ENCODE results near the gene SLCO2A1. TPM values are rescaled to one million over a fixed set of nuclear protein-coding genes. Genes with fewer than 3 reads are reported as not detected.

The SLCO2A1 gene
- polyA plus RNA-seq, 6 donors from 2014 or later, result not detected

- no peak overlapping the region for H3K4me3 Mint-ChIP-seq
- DNase-seq, result no peak
These were observed 74.9 kb downstream of the SLCO2A1 start for GRCh38 chr3:133954717-133955360.

GRCh38 chr3:133953297-133953696, 76.4 kb downstream of the SLCO2A1 start:
- no peak for DNase-seq
- H3K4me3 Mint-ChIP-seq, result no peak overlapping the region
- peaks cover 0 to 3% (median 0%) of the 10 kb centered on the region in 7 donors for H3K9me3 Mint-ChIP-seq
- no peaks in the 10 kb centered on the region for H3K4me1 Mint-ChIP-seq
- H3K27ac Mint-ChIP-seq, result no peak overlapping the region
- no peaks in the 10 kb centered on the region for H3K36me3 Mint-ChIP-seq
- H3K27me3 Mint-ChIP-seq, result peaks cover 0 to 15% (median 5%) of the 10 kb centered on the region in 3 donors
- ATAC-seq (ENCODE audit: low read depth in 2 of 2), result no peak

More at GRCh38 chr3:133954717-133955360, 74.9 kb downstream of the SLCO2A1 start:
- no peak overlapping the region for H3K27ac Mint-ChIP-seq
- H3K36me3 Mint-ChIP-seq, result no peaks in the 10 kb centered on the region
- H3K9me3 Mint-ChIP-seq, result peaks cover 0 to 6% (median 0%) of the 10 kb centered on the region in 7 donors
- no peaks in the 10 kb centered on the region for H3K4me1 Mint-ChIP-seq
- peaks cover 0 to 15% (median 5%) of the 10 kb centered on the region in 3 donors for H3K27me3 Mint-ChIP-seq
- no peak for ATAC-seq (ENCODE audit: low read depth in 2 of 2)

- ATAC-seq (ENCODE audit: low read depth in 2 of 2), result no peak
- no peak overlapping the region for H3K4me3 Mint-ChIP-seq
These were observed 80.3 kb downstream of the SLCO2A1 start for GRCh38 chr3:133949438-133949837.

GRCh38 chr3:133948996-133949395, 80.7 kb downstream of the SLCO2A1 start:
- H3K4me1 Mint-ChIP-seq, result no peaks in the 10 kb centered on the region
- no peak for DNase-seq
- H3K27me3 Mint-ChIP-seq, result peaks cover 0 to 11% (median 0%) of the 10 kb centered on the region in 3 donors
- H3K36me3 Mint-ChIP-seq, result no peaks in the 10 kb centered on the region
- no peak overlapping the region for H3K4me3 Mint-ChIP-seq
- peak overlapping the region in 1 of 6 donors; percentile 65 for H3K27ac Mint-ChIP-seq
- H3K9me3 Mint-ChIP-seq, result peaks cover 0 to 2% (median 0%) of the 10 kb centered on the region in 7 donors
- no peak for ATAC-seq (ENCODE audit: low read depth in 2 of 2)

More at GRCh38 chr3:133949438-133949837, 80.3 kb downstream of the SLCO2A1 start:
- H3K27me3 Mint-ChIP-seq, result peaks cover 0 to 7% (median 0%) of the 10 kb centered on the region in 3 donors
- H3K9me3 Mint-ChIP-seq, result peaks cover 0 to 2% (median 0%) of the 10 kb centered on the region in 7 donors
- no peak overlapping the region for H3K27ac Mint-ChIP-seq
- no peak for DNase-seq
- H3K4me1 Mint-ChIP-seq, result no peaks in the 10 kb centered on the region
- H3K36me3 Mint-ChIP-seq, result no peaks in the 10 kb centered on the region

GRCh38 chr3:133948131-133948810, 81.5 kb downstream of the SLCO2A1 start:
- no peak for ATAC-seq (ENCODE audit: low read depth in 2 of 2)
- no peak overlapping the region for H3K27ac Mint-ChIP-seq

GRCh38 chr3:133945381-133946095, 84.2 kb downstream of the SLCO2A1 start:
- ATAC-seq (ENCODE audit: low read depth in 2 of 2), result no peak
- DNase-seq, result no peak
- H3K9me3 Mint-ChIP-seq, result no peaks in the 10 kb centered on the region
- H3K27me3 Mint-ChIP-seq, result peaks cover 0 to 19% (median 7%) of the 10 kb centered on the region in 3 donors
- H3K4me1 Mint-ChIP-seq, result peaks cover 5 to 8% (median 7%) of the 10 kb centered on the region in 3 donors
- no peaks in the 10 kb centered on the region for H3K36me3 Mint-ChIP-seq
- no peak overlapping the region for H3K27ac Mint-ChIP-seq
- H3K4me3 Mint-ChIP-seq, result no peak overlapping the region

More at GRCh38 chr3:133948131-133948810, 81.5 kb downstream of the SLCO2A1 start:
- Mint-ChIP-seq H3K27me3 (peaks cover 0 to 11% (median 0%) of the 10 kb centered on the region in 3 donors), H3K4me1 (no peaks in the 10 kb centered on the region), H3K4me3 (no peak overlapping the region), H3K9me3 (no peaks in the 10 kb centered on the region), H3K36me3 (no peaks in the 10 kb centered on the region)
- no peak for DNase-seq

- no peak overlapping the region for H3K4me3 Mint-ChIP-seq
- peaks cover 5 to 8% (median 7%) of the 10 kb centered on the region in 3 donors for H3K4me1 Mint-ChIP-seq
- no peak overlapping the region for H3K27ac Mint-ChIP-seq
- no peak for ATAC-seq (ENCODE audit: low read depth in 2 of 2)
- DNase-seq, result no peak
- no peaks in the 10 kb centered on the region for H3K9me3 Mint-ChIP-seq
- no peaks in the 10 kb centered on the region for H3K36me3 Mint-ChIP-seq
- H3K27me3 Mint-ChIP-seq, result peaks cover 0 to 19% (median 7%) of the 10 kb centered on the region in 3 donors
These were observed 84.9 kb downstream of the SLCO2A1 start for GRCh38 chr3:133944641-133945380.

GRCh38 chr3:133944181-133944580, 85.5 kb downstream of the SLCO2A1 start:
- H3K4me3 Mint-ChIP-seq, result no peak overlapping the region
- no peaks in the 10 kb centered on the region for H3K9me3 Mint-ChIP-seq
- H3K4me1 Mint-ChIP-seq, result peaks cover 5 to 8% (median 7%) of the 10 kb centered on the region in 3 donors
- H3K27ac Mint-ChIP-seq, result no peak overlapping the region
- H3K36me3 Mint-ChIP-seq, result no peaks in the 10 kb centered on the region
- peaks cover 0 to 19% (median 7%) of the 10 kb centered on the region in 3 donors for H3K27me3 Mint-ChIP-seq
- ATAC-seq (ENCODE audit: low read depth in 2 of 2) (no peak), DNase-seq (no peak)

GRCh38 chr3:133943639-133944141, 86.0 kb downstream of the SLCO2A1 start:
- Mint-ChIP-seq H3K27ac (peak overlapping the region in 1 of 6 donors; percentile 59), H3K4me3 (no peak overlapping the region), H3K27me3 (peaks cover 0 to 19% (median 7%) of the 10 kb centered on the region in 3 donors), H3K4me1 (peaks cover 5 to 8% (median 7%) of the 10 kb centered on the region in 3 donors), H3K9me3 (no peaks in the 10 kb centered on the region), H3K36me3 (no peaks in the 10 kb centered on the region)
- ATAC-seq (ENCODE audit: low read depth in 2 of 2), result no peak
- DNase-seq, result no peak

- Mint-ChIP-seq H3K4me3 (no peak overlapping the region), H3K36me3 (no peaks in the 10 kb centered on the region), H3K27me3 (peaks cover 0 to 19% (median 7%) of the 10 kb centered on the region in 3 donors), H3K9me3 (no peaks in the 10 kb centered on the region), H3K27ac (peak overlapping the region in 1 of 6 donors; percentile 39), H3K4me1 (peaks cover 5 to 8% (median 7%) of the 10 kb centered on the region in 3 donors)
- DNase-seq, result no peak
- no peak for ATAC-seq (ENCODE audit: low read depth in 2 of 2)
These were observed 86.6 kb downstream of the SLCO2A1 start for GRCh38 chr3:133943031-133943535.

GRCh38 chr3:133941415-133941821, 88.3 kb downstream of the SLCO2A1 start:
- peaks cover 5 to 8% (median 7%) of the 10 kb centered on the region in 3 donors for H3K4me1 Mint-ChIP-seq
- DNase-seq, result no peak
- no peak for ATAC-seq (ENCODE audit: low read depth in 2 of 2)
- H3K4me3 Mint-ChIP-seq, result no peak overlapping the region
- H3K27me3 Mint-ChIP-seq, result peaks cover 0 to 19% (median 7%) of the 10 kb centered on the region in 3 donors
- no peaks in the 10 kb centered on the region for H3K36me3 Mint-ChIP-seq
- H3K27ac Mint-ChIP-seq, result no peak overlapping the region
- H3K9me3 Mint-ChIP-seq, result no peaks in the 10 kb centered on the region

GRCh38 chr3:133940536-133940935, 89.2 kb downstream of the SLCO2A1 start:
- Mint-ChIP-seq H3K4me3 (no peak overlapping the region), H3K9me3 (no peaks in the 10 kb centered on the region), H3K36me3 (no peaks in the 10 kb centered on the region), H3K27ac (no peak overlapping the region), H3K27me3 (peaks cover 0 to 21% (median 10%) of the 10 kb centered on the region in 3 donors), H3K4me1 (peaks cover 5 to 8% (median 7%) of the 10 kb centered on the region in 3 donors)
- ATAC-seq (ENCODE audit: low read depth in 2 of 2) (no peak), DNase-seq (no peak)
